HG03135 (cell line): ENCODE measurements around the gene SMARCA4.
"Not testable (repeated sequence)": the region's sequence is repeated elsewhere in the genome, so short reads cannot be mapped to it uniquely, and the experiment has no call there.

Experiments used
- ATAC-seq: cut with Tn5 transposase; IDR thresholded peaks from one replicate; pipeline ENCODE4 v1.9.1; 2021; ENCODE audit warnings: mild to moderate bottlenecking, moderate library complexity; ENCODE audit not compliant: unreplicated experiment

The SMARCA4 gene

GRCh38 chr19:11092181-11092538 is 131.3 kb downstream of the SMARCA4 start:
- no peak for ATAC-seq

DNA sequence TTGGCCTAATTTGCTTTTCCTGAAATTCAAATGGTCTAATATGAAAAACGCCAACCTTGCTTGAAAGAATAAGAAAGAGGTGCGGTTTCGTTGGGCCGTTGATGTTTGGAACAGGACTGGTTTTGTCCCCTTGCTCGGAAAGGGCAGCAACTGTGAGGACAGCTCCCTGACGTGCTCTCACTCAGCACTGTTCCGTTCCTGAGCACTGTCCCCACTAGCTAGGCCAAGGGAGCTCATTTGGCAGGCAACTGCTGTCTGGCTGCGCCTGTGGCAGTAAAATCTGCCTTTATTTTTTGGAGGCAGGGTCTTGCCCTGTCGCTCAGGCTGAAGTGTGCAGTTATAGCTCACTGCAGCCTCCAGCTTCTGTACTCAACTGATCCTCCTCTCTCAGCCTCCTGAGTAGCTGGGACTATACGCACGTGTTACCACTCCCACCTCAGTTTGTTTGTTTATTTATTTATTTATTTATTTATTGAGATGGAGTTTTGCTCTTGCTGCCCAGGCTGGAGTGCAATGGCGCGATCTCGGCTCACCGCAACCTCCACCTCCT is 132.9 kb downstream of the SMARCA4 start:
- ATAC-seq = no peak

DNA sequence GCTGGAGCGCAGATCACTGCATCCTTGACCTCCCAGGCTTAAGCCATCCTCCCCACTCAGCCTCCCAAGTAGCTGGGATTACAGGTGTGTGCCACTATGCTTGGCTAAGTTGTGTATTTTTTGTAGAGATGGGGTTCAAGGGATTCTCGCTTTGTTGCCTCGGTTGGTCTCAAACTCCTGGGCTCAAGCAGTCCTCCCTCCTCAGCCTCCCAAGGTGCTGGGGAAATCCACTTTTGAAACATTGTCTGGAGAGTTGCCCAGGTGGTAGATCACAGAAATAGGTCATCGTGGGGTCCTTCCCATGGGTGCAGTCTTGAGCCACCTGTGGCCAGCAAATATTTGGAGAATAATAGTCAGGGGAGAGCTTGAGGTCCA is 133.7 kb downstream of the SMARCA4 start:
- no peak for ATAC-seq

DNA sequence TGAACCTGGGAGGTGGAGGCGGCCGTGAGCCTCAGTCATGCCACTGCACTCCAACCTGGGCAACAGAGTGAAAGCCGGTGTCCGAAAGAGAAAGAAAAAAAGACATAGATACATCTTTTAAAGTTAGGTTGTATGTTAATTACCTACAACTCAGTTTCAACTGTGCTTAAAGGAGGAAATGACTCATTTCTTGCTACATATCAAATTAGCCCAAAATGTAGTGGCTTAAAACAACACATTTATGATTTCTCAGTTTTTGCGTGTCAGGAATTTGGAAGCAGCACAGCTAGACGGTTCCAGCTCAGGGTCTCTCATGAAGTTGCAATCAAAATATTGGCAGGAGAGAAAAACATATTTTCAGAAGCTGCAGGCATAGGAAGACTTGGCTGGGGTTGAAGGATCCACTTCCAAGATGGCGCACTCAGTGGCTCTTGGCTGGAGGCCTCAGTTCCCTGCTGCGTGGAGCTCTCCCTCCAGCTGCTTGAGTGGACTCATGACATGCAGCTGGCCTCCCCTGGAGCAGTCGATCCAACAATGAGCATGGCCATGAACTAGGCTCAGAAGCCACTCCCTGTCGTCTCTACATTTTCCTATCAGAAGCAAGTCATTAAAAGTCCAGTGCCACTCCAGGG is 135.5 kb downstream of the SMARCA4 start:
- peak; percentile 45 for ATAC-seq

DNA sequence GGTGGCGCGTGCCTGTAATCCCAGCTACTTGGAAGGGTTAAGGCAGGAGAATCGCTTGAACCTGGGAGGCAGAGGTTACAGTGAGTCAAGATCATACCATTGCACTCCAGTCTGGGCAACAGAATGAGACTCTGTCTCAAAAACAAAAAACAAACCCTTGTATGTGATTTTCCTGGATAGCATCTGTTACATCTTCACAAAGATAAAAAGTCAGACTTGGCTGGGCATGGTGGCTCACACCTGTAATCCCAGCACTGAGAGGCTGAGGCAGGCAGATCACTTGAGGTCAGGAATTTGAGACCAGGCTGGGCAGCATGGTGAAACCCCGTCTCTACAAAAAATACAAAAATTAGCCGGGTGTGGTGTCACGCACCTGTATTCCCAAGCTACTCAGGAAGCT is 136.5 kb downstream of the SMARCA4 start:
- not testable (repeated sequence) for ATAC-seq

GRCh38 chr19:11098327-11098726 is 137.5 kb downstream of the SMARCA4 start:
- no peak for ATAC-seq

DNA sequence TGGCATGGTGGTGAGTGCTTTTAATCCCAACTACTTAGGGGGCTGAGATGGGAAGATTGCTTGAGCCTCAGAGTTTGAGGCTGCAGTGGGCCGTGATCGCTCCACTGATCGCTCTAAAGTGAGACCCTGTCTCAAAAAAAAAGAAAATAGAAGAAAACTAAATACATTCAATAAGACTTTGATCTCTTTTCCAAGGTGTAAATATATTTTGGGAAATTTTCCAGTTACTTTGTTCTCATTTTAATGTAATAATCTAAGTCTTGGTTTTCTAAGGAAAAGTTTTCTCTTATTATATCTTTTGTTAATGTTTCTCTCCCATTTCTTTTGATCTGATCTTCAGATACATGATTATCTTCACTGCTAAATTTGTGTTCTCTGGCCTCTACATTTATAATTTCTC is 138.0 kb downstream of the SMARCA4 start:
- ATAC-seq = no peak

DNA sequence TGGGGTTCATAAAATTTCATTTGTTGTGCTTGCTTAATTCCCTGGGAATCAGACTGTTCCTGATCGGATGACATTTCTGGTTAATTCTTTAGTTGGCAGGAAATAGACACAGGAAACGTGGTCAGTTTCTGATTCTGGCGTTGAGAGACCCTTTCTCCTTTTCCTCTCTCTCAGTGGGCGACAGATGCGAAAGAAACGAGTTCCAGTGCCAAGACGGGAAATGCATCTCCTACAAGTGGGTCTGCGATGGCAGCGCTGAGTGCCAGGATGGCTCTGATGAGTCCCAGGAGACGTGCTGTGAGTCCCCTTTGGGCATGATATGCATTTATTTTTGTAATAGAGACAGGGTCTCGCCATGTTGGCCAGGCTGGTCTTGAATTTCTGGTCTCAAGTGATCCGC is 139.2 kb downstream of the SMARCA4 start:
- ATAC-seq = no peak

DNA sequence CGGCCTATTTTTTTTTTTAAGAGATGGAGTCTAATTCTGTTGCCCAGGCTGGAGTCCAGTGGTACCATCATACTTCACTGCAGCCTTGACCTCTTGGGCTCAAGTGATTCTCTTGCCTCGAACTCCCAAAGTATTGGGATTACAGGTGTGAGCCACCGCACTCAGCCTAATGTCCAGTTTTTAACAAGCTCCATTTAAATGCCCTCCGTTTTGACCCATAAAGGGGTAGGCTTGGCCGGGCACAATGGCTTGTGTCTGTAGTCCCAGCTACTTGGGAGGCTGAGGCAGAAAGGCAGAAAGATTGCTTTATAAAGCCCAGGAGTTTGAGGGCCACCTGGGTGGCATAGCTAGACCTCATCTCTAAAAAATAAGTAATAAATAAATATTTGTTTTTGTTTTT is 140.2 kb downstream of the SMARCA4 start:
- no peak for ATAC-seq

- no peak for ATAC-seq
Observed at GRCh38 chr19:11102944-11103343, 142.1 kb downstream of the SMARCA4 start.

DNA sequence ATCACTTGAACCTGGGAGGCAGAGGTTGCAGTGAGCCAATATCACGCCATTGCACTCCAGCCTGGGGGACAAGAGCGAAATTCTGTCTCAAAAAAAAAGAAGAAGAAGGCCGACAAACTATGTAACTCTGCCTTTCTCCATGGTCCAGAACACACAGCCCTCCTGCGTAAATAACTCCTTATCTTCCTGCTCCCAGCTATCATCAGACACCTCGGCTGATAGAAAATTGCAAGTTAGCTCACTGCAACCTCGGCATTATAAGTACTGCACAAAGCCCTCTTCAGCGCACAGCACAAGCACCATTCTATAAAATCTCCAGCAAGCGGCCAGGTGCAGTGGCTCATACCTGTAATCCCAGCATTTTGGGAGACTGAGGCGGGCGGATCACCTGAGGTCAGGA is 142.8 kb downstream of the SMARCA4 start:
- not testable (repeated sequence) for ATAC-seq

DNA sequence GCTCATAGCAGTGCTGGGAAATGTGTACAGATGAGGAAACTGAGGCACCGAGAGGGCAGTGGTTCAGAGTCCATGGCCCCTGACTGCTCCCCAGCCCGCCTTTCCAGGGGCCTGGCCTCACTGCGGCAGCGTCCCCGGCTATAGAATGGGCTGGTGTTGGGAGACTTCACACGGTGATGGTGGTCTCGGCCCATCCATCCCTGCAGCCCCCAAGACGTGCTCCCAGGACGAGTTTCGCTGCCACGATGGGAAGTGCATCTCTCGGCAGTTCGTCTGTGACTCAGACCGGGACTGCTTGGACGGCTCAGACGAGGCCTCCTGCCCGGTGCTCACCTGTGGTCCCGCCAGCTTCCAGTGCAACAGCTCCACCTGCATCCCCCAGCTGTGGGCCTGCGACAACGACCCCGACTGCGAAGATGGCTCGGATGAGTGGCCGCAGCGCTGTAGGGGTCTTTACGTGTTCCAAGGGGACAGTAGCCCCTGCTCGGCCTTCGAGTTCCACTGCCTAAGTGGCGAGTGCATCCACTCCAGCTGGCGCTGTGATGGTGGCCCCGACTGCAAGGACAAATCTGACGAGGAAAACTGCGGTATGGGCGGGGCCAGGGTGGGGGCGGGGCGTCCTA is 144.3 kb downstream of the SMARCA4 start:
- ATAC-seq = no peak

DNA sequence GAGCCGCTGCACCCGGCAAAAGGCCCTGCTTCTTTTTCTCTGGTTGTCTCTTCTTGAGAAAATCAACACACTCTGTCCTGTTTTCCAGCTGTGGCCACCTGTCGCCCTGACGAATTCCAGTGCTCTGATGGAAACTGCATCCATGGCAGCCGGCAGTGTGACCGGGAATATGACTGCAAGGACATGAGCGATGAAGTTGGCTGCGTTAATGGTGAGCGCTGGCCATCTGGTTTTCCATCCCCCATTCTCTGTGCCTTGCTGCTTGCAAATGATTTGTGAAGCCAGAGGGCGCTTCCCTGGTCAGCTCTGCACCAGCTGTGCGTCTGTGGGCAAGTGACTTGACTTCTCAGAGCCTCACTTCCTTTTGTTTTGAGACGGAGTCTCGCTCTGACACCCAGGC is 145.6 kb downstream of the SMARCA4 start:
- ATAC-seq = no peak

GRCh38 chr19:11108746-11109145 is 147.9 kb downstream of the SMARCA4 start:
- ATAC-seq = no peak

- ATAC-seq = no peak
Observed at GRCh38 chr19:11111117-11111770, 150.4 kb downstream of the SMARCA4 start.

- no peak for ATAC-seq
Observed at GRCh38 chr19:11111771-11112144, 150.9 kb downstream of the SMARCA4 start.
